GM12873 (cell line): ENCODE results near the gene GARNL3.

Source experiments
- CTCF ChIP-seq: IDR thresholded peaks from 2 replicates; pipeline ENCODE4 v1.5.1; 2012; ENCODE audit warnings: low read depth, mild to moderate bottlenecking, moderate library complexity, low read length, control low read depth; ENCODE audit not compliant: insufficient read depth; ENCODE audit errors: missing control alignments

Gene GARNL3

GRCh38 chr9:127263664-127264063 is 910 bp upstream of the GARNL3 start:
- TF ChIP-seq CTCF, result no peak

- no peak for TF ChIP-seq CTCF
Observed at GRCh38 chr9:127267793-127268525, 3.4 kb downstream of the GARNL3 start.

GRCh38 chr9:127269449-127269848 is 4.9 kb downstream of the GARNL3 start:
- no peak for TF ChIP-seq CTCF

GRCh38 chr9:127273326-127273725 is 8.8 kb downstream of the GARNL3 start:
- no peak for TF ChIP-seq CTCF

- no peak for TF ChIP-seq CTCF
Observed at GRCh38 chr9:127277099-127277498, 12.5 kb downstream of the GARNL3 start.

GRCh38 chr9:127277770-127278169 is 13.2 kb downstream of the GARNL3 start:
- no peak for TF ChIP-seq CTCF

- no peak for TF ChIP-seq CTCF
Observed at GRCh38 chr9:127278372-127278771, 13.8 kb downstream of the GARNL3 start.
